ENCODE results near the gene PGP.

PGP gene

GRCh38 chr16:2197765-2198164 lies 16.9 kb downstream of the PGP start:
- no peak for DNase-seq

- DNase-seq: no peak
These were observed 17.6 kb downstream of the PGP start for GRCh38 chr16:2196981-2197511.

DNA sequence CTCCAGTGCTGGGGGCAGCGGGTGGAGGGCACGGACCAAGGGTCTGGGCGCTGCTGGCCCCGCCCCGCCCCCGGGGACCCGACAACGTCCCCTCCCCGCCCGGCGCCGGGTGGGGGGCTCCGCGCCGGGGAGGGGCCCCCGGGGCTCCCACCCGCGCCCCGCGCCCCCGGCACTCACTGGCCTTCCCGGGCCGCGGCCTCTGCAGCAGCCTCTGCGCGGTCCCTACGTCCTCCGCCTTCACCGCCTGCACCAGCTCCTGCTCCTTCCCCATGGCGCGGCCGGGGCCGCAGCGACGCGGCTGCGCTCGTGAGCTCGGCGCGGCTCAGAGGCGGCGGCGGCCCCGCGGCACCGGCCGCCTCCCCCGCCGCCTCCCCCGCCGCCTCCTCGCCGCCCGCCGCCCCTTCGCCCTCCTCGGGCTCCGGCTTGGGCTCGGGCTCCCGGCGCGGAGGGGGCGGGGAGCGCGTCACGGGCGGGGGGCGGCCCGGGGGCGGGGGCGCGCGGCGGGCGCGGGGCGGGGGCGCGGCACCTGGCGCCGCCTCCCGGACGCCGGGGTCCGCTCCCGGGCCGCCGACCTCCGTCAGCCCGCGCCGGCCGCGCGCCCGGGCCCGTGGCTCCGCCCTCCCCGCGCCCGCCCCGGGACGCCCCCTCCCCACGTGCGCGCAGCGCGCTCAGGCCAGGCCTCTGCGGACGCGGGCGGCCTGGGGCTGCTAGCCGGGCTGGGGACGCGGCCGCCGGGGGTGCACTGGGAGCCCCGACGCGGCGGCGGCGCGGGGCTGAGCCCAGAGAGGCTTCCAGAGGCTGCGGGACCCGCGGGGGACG lies 18.3 kb downstream of the PGP start, which contains the start of gene CASKIN1:
Gene CASKIN1 (minus strand): TSS at position 444 of the 819 bp plus-strand sequence. CDS start 173 bp downstream, at position 271.
- DNase-seq: no peak

GRCh38 chr16:2195322-2196161 lies 19.1 kb downstream of the PGP start:
- no peak for DNase-seq

DNA sequence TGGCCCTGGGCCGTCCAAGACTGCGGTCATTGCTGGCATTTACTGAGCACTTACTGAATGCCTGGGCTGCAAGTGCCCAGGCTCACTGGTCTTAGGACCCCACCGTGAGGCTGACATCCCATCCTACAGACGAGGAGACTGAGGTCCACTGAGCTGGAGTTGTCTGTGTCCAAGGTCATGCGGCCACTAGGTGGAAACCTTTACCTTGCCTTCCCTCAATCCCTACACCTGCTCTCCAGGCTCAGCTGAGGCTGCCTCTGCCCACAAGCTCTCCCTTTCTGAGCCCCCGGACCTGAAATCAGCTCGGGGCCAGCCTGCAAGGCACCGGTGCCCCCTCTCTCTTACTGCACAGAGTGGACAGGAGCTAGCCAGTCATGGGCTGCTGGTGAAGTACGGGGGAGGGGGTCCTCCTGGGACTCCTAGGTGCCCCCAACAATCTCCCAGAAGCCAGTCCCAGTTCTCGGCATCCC lies 19.8 kb downstream of the PGP start:
- peak; percentile 42 for DNase-seq

DNA sequence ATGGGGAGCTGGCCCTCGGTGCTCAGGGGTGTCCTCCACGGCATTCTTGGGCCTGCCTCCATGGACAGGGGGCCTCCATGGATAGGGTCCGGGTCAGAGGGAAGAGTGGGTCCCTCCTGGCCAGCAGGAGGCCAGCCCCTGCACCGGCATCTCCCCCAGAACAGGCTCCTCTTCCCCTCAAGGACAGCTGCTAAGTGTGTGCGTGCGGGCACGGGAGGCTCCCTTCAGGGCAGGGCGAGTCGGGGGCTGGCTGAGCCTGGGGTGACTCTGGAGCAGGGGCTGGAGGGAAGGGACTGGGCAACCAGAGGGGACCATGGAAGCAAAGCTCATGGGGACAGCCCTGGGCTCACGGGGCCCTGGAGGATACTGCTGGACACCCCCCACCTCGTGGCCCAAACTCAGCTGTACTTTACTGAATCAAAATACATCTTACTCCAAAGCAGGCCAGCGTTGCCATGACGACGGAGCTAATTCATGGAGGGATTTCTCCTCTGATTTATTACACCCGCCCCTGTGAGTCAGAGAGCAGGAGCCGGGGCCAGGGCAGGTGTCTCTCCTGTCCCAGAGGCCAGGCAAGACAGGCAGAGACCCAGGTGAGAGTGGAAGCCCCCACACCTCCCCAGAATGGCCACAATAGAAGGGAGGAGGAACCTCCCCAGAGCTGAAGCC lies 20.3 kb downstream of the PGP start:
- DNase-seq: no peak

DNA sequence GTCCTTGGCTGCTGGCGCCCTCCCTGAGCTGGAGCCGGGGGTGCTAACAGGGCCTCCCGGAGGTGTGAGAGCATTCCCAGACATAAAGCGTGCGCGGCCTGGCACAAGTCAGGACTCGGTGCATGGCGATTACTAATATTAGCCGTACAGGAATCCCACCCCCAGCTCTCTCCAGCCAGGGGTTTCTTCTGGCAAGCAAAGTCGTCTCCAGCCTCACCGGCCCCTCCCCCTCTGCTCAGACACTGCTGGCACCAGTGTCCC lies 23.3 kb downstream of the PGP start:
- no peak for DNase-seq

DNA sequence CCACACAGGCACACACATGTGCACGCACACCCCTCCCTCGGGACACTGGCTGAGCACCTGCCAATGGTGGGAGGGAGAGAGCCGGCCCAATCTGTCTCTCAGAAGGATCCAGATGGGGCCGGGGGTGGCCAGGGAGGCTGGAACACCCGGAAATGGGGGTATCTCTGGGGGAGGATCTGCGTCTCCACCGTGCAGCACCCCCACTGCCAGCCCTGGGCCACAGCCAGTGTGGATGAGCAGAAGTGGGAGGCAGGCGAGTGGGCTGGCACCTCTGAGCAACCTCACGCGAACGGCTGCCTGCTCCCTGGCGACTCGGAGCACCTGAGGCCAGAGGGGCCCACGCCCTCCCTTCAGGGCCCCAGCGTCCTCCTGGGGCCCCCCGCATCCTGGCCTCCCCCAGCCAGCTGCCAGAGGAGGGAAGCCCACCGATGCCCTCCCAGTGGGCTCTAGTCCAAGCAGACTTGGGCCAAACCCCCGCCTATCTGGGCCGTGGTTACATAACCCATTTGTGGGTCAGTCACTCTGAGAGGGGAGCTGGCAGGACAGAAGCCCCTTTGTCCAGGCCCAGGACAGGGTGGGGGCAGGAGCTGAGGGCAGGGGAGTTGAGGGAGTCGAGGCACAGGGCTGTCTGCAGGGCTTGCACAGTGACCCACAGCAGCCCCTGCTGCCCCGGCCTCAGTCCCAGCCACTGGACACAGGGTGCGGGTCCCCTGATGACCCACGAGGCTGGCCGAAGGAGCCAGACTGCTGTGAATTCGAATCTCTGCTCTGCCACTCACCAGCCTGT lies 23.8 kb downstream of the PGP start:
- no peak for DNase-seq

DNA sequence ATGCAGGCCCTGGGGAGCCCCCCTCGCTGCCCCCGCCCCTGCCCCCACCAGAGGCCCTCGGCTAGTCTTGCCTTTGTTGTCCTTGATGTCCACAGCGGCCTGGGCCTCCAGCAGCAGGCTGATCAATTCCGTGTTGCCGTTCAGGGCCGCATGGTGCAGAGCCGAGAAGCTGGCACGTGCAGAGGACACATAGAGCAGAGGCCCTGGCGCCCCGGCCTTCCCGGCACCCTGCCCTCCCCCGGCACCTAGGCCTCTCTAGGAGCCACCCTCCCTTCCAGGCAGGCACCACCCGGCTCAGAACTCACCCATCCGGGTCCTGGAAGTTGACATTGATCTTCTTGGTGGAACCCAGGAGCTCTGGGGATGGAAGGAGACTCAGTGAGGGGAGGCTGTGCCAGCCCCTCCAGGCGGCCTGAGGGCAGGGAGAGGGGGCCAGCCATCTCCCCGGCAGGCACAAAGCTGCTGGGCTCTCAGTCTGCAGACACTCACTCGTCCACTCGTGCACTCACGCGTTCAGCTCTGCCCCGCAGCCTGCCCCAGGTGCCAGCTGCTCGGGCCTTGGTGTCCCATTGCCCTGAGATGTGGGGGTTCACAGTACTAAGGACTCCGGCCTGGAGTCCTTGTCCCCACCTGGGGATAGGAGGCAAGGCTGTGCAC lies 24.5 kb downstream of the PGP start:
- DNase-seq: no peak

DNA sequence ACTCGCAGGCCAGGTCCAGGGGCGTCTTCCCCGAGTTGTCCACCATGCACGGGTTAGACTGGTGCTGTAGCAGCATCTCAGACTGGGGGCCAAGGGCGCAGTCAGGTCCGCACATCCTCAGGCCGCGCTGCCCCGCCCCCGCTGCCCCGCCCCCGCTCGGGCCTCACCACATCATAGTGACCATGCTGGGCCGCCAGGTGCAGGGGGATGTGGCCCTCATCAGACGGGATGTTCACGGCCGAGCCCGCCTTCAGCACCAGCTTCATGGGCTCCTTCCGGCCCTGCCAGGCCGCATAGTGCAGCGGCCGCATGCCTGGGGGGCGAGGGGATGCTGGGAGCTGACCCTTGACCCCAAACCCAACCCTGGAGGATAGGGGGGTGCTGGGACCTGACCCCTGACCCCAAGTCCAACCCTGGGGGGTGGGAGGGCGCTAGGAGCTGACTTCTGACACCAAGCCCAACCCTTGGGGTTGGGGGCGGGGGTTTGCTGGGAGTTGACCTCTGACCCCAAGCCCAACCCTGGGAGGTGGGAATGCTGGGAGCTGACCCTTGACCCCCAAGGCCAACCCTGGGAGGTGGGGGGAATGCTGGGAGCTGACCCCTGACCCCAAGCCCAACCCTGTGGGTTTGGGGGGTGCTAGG lies 25.3 kb downstream of the PGP start:
- DNase-seq: no peak

DNA sequence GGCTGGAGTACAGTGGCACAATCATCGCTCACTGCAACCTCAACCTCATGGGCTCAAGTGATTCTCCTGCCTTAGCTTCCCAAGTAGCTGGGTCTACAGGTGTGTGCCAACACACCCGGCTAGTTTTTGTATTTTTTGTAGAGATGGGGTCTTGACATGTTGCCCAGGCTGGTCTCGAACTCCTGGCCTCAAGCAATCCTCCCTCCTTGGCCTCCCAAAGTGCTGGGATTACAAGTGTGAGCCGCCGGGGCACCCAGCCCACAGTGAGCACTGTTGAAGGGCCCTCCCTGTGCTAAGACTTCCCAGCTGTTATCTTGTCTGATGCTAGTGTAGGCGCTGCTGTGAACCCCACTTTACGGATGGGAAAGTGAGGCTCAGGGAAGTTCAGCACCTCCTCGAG lies 26.2 kb downstream of the PGP start:
- DNase-seq: no peak

DNA sequence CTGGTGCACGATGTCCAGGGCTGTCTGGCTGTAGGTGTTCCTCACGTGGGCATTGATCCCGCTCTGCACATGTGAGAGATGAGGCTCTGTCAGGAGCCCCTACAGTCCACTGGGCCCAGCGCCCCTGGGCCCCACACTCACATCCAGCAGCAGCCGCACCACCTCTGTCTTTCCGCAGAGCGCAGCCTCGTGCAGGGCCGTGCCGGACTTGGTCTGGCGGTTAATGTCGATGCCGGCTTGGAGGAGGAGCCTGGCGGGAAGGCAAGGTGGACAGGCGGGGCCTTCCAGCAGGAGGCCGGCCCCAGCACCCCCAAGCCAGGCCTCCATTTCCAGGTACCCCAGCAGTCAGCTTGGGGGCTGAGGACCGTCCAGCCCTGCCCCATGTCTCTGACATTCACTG lies 27.4 kb downstream of the PGP start:
- no peak for DNase-seq

DNA sequence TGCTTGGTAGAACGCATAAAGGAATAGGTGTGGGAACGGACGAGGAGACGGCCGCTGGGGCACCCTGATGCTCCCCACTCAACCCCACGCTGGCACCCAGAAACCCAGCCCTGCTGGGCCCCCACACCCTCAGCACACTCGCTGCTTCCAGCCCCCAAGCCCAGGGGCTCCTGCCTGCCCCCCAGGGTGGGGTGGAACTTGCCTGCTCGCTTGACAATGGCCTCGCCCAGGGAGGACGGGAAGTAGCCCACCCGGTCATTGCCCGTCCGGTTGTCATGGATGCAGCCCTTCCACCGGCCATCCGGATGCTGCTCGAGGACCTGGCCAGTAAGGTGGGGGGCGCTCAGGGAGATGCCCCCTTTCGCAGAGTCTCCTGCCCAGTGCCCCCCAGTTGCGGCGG lies 28.1 kb downstream of the PGP start:
- DNase-seq: no peak

DNA sequence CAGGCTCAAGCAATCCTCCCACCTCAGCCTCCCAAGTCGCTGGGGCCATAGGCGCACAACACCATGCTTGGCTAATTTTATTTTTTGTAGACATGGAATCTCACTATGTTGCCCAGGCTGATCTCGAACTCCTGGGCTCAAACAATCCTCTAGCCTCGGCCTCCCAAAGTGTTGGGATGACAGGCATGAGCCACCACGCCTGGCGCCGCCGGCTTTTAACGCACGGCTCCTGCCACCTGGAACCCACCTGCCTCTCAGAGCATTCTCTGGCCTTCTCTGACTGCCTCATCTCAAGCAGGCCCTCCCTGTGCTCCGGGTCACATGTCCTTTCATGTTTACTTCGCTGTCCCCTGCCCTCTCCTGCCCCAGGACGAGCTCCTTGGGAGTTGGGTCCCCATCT lies 28.6 kb downstream of the PGP start:
- DNase-seq: no peak

DNA sequence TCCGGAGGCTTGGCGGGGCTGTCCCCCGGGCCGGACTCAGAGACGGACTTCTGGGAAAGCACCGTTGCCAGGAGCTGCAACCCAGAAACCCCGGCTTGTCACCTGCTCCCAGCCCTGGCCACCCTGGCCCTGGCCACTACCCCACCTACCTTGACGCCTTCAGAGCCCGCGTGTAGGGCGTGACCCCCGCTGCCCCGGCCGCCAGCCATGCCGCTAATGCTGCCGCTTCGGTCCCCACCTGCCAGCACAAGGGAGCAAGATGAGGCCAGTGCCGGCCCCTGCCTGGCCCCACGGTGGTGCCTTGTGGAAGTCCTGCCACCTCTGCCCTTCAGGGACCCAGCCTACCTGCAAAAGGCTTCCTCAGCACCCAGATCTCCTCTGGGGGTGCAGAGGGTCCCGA lies 29.7 kb downstream of the PGP start:
- DNase-seq: no peak

DNA sequence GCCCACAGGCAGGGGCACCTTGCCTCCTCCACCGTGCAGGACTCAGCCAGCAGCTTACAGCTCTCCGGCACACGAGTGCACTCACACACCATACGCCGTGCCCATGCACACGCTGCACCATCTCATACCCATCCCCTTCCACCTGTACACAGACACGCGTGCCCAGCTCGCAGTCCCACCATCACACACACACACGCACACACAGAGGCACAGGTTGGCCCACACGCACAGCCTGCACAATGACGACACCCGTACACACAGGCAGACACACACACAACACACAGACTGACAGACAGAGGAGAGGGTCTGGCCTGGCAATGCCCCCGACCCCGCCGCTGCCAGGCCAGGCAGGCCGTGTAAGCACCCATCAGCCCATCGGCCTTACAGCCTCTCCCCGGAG lies 30.3 kb downstream of the PGP start:
- DNase-seq: no peak

DNA sequence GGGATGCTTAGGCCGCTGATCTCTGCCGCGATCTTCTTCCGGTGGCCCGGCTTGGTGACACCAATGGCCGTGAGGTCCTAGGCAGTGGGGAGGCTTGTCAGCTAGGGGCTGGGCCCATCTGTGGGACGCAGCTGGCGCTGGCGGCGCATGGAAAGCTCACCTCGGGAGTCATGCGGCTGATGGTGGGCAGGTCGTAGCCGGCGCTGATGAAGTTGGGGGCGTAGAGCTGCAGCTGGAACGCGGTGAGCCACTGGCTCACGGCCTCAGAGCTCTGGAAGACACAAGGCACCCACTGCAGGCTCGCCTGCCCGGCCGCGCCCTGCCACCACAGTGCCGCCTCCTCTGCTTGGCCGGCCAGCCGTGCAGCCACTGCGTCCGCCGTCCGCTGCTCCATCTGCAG lies 31.0 kb downstream of the PGP start:
- DNase-seq: no peak

- DNase-seq: no peak
These were observed 32.7 kb downstream of the PGP start for GRCh38 chr16:2181952-2182351.

GRCh38 chr16:2180962-2181923 lies 33.4 kb downstream of the PGP start:
- DNase-seq: no peak

DNA sequence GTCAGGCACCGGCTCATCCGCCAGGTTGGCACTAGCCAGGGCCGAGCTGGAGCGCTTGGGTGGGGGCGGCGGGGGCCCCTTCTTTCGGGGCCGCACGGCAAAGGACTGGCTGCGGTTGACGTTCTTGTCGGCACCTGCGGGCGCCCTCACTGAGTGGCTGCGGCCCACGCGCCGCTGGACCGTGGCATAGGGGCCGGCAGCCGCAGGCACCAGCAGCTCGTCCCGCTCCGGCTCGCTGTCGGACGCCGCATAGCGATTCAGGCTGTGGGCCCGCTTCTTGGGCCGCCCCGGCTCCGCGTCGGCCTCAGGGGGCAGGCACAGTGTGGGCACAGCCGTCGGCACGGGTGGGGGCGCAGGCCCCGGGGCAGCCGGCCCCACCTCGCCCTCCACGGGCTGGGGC lies 34.2 kb downstream of the PGP start:
- no peak for DNase-seq
